ENCODE results near the gene LRMDA. TPM values are rescaled to one million over a fixed set of nuclear protein-coding genes. Genes with fewer than 3 reads are reported as not detected.

LRMDA gene
- total and polyA plus RNA-seq, 2 of the 8 experiments (the other 6 are each of a cell fraction or from before 2014, with no cell fraction given) = 0.86 to 2.8 TPM

DNA sequence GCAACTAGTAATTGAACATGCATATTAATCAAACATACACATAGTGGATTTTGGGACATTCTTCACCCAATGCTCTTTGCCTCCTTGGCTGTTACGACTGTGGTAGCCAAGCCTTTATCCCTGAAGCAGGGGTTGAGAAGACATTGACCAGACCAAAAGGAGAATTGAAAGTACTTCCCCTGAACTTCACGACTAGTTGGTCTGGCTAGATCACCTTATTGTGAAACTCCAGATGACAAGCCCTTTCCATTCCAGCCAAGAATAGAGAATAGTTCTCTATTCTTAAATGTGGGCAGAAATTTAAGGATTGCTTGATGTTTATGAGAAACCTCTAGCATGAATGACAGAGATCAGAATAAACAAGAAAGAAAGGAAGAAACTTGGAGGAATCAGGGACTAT is 97.0 kb downstream of the LRMDA start:
- no peak for DNase-seq (ENCODE audit: low read depth in 1 of 2, low spot score in 2 of 2)
- H2BK20ac ChIP-seq (ENCODE audit: low read length) = no peak overlapping the region
- no peak overlapping the region for H3K4ac ChIP-seq (replicated peaks; ENCODE audit: insufficient read length, low read depth, low read length)
- ChIA-PET POLR2A (ENCODE audit: partially characterized antibody) (no interaction called here), CTCF (ENCODE audit: partially characterized antibody) (no interaction called here)
- no peak overlapping the region for H2AFZ ChIP-seq (ENCODE audit: low read length)
- no peak overlapping the region for H3K23ac ChIP-seq (ENCODE audit: insufficient read length)
- H3K27me3 ChIP-seq (replicated peaks in 1 of 4; ENCODE audit: control insufficient read depth in 3 of 4, extremely low read depth in 1 of 4, insufficient read depth in 3 of 4, low read length in 3 of 4) = no peaks in the 10 kb centered on the region
- no peak overlapping the region for H3K27ac ChIP-seq (ENCODE audit: low read depth, low read length)
- no peak overlapping the region for H3K4me3 ChIP-seq (ENCODE audit: extremely low read depth in 1 of 4, insufficient read depth in 2 of 4, low read depth in 3 of 4, low read length in 4 of 4)
- H4K20me1 ChIP-seq (replicated peaks in 1 of 2; ENCODE audit: control insufficient read depth in 1 of 2, insufficient read depth in 2 of 2, low read length in 2 of 2) = no peaks in the 10 kb centered on the region
- H3K9me3 ChIP-seq (ENCODE audit: insufficient read depth in 2 of 2, low read depth in 1 of 2, low read length in 1 of 2) = no peaks in the 10 kb centered on the region
- H3K36me3 ChIP-seq (ENCODE audit: control insufficient read depth in 2 of 4, insufficient read depth in 4 of 4, low read length in 3 of 4) = no peaks in the 10 kb centered on the region
- no peak overlapping the region for H2BK120ac ChIP-seq (replicated peaks; ENCODE audit: low read depth, low read length)
- no peak overlapping the region for H3K18ac ChIP-seq (ENCODE audit: extremely low read depth, low read length)
- no peak overlapping the region for H2BK12ac ChIP-seq (ENCODE audit: low read depth, low read length)
- no peaks in the 10 kb centered on the region for H3K4me1 ChIP-seq (replicated peaks in 1 of 4; ENCODE audit: control insufficient read depth in 3 of 4, insufficient read depth in 4 of 4, low read length in 3 of 4)
- H3K9ac ChIP-seq (replicated peaks in 1 of 4; ENCODE audit: extremely low read depth in 1 of 4, low read depth in 3 of 4, low read length in 3 of 4) = no peak overlapping the region
- H2AK5ac ChIP-seq (ENCODE audit: low read depth, low read length) = no peak overlapping the region
- H3K79me2 ChIP-seq (ENCODE audit: control insufficient read depth in 1 of 2, insufficient read depth in 2 of 2, low read length in 2 of 2) = no peaks in the 10 kb centered on the region
- no peak overlapping the region for H4K8ac ChIP-seq (ENCODE audit: extremely low read depth, insufficient read depth, low read length)
- H2BK5ac ChIP-seq (ENCODE audit: low read depth, low read length) = no peak overlapping the region
- H2BK15ac ChIP-seq (ENCODE audit: low read length) = no peak overlapping the region
- FAIRE-seq = no peak
- H3K23me2 ChIP-seq (ENCODE audit: low read depth, low read length) = no peaks in the 10 kb centered on the region
- 89% methylated on average over 2 of the region's 2 CpGs; no CpG with 5 or more reads in 1 of the 2 experiments for WGBS, 2 experiments (ENCODE audit: extremely low coverage in 1 of 2, insufficient coverage in 1 of 2, insufficient read length in 1 of 2, insufficient replicate concordance in 2 of 2, low coverage in 1 of 2, low lambda C conversion rate in 2 of 2, missing lambda C conversion rate in 1 of 2)
- no peak overlapping the region for H3K56ac ChIP-seq (replicated peaks; ENCODE audit: insufficient read length, low read depth, low read length)
- H3K4me2 ChIP-seq (ENCODE audit: insufficient read depth in 1 of 2, low read depth in 2 of 2, low read length in 2 of 2) = no peak overlapping the region
- H3K14ac ChIP-seq (ENCODE audit: insufficient read length) = no peak overlapping the region
- H3K79me1 ChIP-seq (ENCODE audit: low read depth, low read length) = no peaks in the 10 kb centered on the region
- no peak overlapping the region for H4K91ac ChIP-seq (replicated peaks; ENCODE audit: insufficient read length, low read length)
- H4K5ac ChIP-seq (ENCODE audit: insufficient read length, low read depth, low read length) = no peak overlapping the region
- TF ChIP-seq CBX5 (IDR thresholded peaks at IDR 0.05; ENCODE audit: low read depth, low read length) = no peak
- no peak for TF ChIP-seq BRCA1 (IDR thresholded peaks at IDR 0.05; ENCODE audit: low read depth, low read length)
- no peak for TF ChIP-seq PHF8 (conservative IDR thresholded peaks at IDR 0.05; ENCODE audit: low read depth, low read length)
- TF ChIP-seq RBBP5 (IDR thresholded peaks at IDR 0.05; ENCODE audit: borderline replicate concordance, low read depth, low read length) = no peak
- no peak for TF ChIP-seq KDM4A (IDR thresholded peaks at IDR 0.05; ENCODE audit: low read depth, low read length, severe bottlenecking)
- no peak for TF ChIP-seq POLR2AphosphoS5 (IDR thresholded peaks at IDR 0.05; ENCODE audit: low read depth, low read length)
- no peak for TF ChIP-seq CTBP2 (IDR thresholded peaks at IDR 0.05; ENCODE audit: borderline replicate concordance, insufficient read depth, insufficient read length, low read length)
- TF ChIP-seq HDAC6 (IDR thresholded peaks at IDR 0.05; ENCODE audit: low read depth, low read length) = no peak
- no peak for TF ChIP-seq SRF (IDR thresholded peaks at IDR 0.05; ENCODE audit: low read depth, low read length)
- TF ChIP-seq, protein P1, sequence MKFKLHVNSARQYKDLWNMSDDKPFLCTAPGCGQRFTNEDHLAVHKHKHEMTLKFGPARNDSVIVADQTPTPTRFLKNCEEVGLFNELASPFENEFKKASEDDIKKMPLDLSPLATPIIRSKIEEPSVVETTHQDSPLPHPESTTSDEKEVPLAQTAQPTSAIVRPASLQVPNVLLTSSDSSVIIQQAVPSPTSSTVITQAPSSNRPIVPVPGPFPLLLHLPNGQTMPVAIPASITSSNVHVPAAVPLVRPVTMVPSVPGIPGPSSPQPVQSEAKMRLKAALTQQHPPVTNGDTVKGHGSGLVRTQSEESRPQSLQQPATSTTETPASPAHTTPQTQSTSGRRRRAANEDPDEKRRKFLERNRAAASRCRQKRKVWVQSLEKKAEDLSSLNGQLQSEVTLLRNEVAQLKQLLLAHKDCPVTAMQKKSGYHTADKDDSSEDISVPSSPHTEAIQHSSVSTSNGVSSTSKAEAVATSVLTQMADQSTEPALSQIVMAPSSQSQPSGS (IDR thresholded peaks at IDR 0.05; ENCODE audit: low read length) = no peak
- TF ChIP-seq NANOG (IDR thresholded peaks at IDR 0.05; ENCODE audit: insufficient read depth, low read depth, low read length, poor library complexity, severe bottlenecking) = no peak
- no peak for TF ChIP-seq SUZ12 (IDR thresholded peaks at IDR 0.05; ENCODE audit: low read length)
- no peak for TF ChIP-seq GABPA (IDR thresholded peaks at IDR 0.05; ENCODE audit: borderline replicate concordance, insufficient read depth, low read length)
